ENCODE data around the gene SSR4. TPM values are rescaled to one million over a fixed set of nuclear protein-coding genes. Genes with fewer than 3 reads are reported as not detected.

SSR4 gene
- total and polyA plus RNA-seq, 10 of the 15 experiments (the other 5 are each of a cell fraction or from before 2014, with no cell fraction given) = 151 to 521 (median 310) TPM

DNA sequence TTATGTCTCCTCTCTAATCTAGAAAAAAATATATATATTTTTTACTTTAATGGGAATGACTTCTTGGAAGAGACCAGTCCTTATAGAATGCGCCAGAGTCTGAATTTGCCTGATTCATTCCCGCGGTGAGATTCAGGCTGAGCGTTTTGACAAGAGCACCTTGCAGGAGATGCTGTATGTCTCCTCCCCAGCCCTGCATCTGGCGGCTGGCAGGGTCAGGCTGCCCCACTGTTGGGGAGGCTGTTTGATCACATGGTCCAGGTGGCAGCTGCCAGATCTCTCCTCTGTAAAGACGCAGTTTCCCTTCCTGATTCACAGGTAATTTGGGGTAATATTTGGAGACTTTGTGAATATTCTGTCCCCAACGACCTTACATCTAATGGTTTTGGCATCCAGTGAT, 26.1 kb downstream of the SSR4 start:
- ChIA-PET RAD21 (ENCODE audit: unreplicated experiment) (no interaction called here), POLR2A (no interaction called here), CTCF (no interaction called here), SMC1A (ENCODE audit: uncharacterized antibody, unreplicated experiment) (no interaction called here)
- no peak overlapping the region for H3K27ac ChIP-seq (ENCODE audit: control insufficient read depth, insufficient read depth)
- no peaks in the 10 kb centered on the region for H3K9me3 ChIP-seq (replicated peaks; ENCODE audit: control insufficient read depth, insufficient read depth, low read length)
- intact Hi-C loops (cut with micrococcal nuclease; ENCODE audit: unreplicated experiment) = no loop called here
- WGBS (ENCODE audit: insufficient coverage, insufficient replicate concordance, low lambda C conversion rate, missing lambda C conversion rate) = 57% methylated on average over 7 of the region's 7 CpGs
- H3K79me2 ChIP-seq (ENCODE audit: control insufficient read depth, insufficient read depth, low read length) = no peaks in the 10 kb centered on the region
- no peaks in the 10 kb centered on the region for H3K36me3 ChIP-seq (ENCODE audit: control insufficient read depth in 2 of 2, insufficient read depth in 2 of 2, low read length in 1 of 2)
- H2AFZ ChIP-seq (ENCODE audit: control insufficient read depth, low read depth, low read length) = no peak overlapping the region
- TF ChIP-seq SP1 (IDR thresholded peaks at IDR 0.05; ENCODE audit: low read depth, low read length) (no peak), FOXM1 (IDR thresholded peaks at IDR 0.05; ENCODE audit: low read depth, low read length) (no peak), MYB (IDR thresholded peaks at IDR 0.05; ENCODE audit: borderline replicate concordance, low read depth, low read length) (no peak), TCF7 (IDR thresholded peaks at IDR 0.05; ENCODE audit: borderline replicate concordance) (no peak), STAT1 (conservative IDR thresholded peaks at IDR 0.05) (no peak), RAD21 (IDR thresholded peaks at IDR 0.05; ENCODE audit: insufficient read depth, low read depth, low read length) (no peak)
- TF ChIP-seq, protein P1, sequence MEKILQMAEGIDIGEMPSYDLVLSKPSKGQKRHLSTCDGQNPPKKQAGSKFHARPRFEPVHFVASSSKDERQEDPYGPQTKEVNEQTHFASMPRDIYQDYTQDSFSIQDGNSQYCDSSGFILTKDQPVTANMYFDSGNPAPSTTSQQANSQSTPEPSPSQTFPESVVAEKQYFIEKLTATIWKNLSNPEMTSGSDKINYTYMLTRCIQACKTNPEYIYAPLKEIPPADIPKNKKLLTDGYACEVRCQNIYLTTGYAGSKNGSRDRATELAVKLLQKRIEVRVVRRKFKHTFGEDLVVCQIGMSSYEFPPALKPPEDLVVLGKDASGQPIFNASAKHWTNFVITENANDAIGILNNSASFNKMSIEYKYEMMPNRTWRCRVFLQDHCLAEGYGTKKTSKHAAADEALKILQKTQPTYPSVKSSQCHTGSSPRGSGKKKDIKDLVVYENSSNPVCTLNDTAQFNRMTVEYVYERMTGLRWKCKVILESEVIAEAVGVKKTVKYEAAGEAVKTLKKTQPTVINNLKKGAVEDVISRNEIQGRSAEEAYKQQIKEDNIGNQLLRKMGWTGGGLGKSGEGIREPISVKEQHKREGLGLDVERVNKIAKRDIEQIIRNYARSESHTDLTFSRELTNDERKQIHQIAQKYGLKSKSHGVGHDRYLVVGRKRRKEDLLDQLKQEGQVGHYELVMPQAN (conservative IDR thresholded peaks at IDR 0.05) = no peak
- TF ChIP-seq, protein P2, sequence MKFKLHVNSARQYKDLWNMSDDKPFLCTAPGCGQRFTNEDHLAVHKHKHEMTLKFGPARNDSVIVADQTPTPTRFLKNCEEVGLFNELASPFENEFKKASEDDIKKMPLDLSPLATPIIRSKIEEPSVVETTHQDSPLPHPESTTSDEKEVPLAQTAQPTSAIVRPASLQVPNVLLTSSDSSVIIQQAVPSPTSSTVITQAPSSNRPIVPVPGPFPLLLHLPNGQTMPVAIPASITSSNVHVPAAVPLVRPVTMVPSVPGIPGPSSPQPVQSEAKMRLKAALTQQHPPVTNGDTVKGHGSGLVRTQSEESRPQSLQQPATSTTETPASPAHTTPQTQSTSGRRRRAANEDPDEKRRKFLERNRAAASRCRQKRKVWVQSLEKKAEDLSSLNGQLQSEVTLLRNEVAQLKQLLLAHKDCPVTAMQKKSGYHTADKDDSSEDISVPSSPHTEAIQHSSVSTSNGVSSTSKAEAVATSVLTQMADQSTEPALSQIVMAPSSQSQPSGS (IDR thresholded peaks at IDR 0.05; ENCODE audit: low read length) = no peak
- TF ChIP-seq, protein P3, sequence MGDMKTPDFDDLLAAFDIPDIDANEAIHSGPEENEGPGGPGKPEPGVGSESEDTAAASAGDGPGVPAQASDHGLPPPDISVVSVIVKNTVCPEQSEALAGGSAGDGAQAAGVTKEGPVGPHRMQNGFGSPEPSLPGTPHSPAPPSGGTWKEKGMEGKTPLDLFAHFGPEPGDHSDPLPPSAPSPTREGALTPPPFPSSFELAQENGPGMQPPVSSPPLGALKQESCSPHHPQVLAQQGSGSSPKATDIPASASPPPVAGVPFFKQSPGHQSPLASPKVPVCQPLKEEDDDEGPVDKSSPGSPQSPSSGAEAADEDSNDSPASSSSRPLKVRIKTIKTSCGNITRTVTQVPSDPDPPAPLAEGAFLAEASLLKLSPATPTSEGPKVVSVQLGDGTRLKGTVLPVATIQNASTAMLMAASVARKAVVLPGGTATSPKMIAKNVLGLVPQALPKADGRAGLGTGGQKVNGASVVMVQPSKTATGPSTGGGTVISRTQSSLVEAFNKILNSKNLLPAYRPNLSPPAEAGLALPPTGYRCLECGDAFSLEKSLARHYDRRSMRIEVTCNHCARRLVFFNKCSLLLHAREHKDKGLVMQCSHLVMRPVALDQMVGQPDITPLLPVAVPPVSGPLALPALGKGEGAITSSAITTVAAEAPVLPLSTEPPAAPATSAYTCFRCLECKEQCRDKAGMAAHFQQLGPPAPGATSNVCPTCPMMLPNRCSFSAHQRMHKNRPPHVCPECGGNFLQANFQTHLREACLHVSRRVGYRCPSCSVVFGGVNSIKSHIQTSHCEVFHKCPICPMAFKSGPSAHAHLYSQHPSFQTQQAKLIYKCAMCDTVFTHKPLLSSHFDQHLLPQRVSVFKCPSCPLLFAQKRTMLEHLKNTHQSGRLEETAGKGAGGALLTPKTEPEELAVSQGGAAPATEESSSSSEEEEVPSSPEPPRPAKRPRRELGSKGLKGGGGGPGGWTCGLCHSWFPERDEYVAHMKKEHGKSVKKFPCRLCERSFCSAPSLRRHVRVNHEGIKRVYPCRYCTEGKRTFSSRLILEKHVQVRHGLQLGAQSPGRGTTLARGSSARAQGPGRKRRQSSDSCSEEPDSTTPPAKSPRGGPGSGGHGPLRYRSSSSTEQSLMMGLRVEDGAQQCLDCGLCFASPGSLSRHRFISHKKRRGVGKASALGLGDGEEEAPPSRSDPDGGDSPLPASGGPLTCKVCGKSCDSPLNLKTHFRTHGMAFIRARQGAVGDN (IDR thresholded peaks at IDR 0.05) = no peak
- H3K27me3 ChIP-seq (replicated peaks in 1 of 2; ENCODE audit: control insufficient read depth in 2 of 2, insufficient read depth in 2 of 2, low read length in 1 of 2) = no peaks in the 10 kb centered on the region; a peak in 2 of 4 replicates
- FAIRE-seq (no peak), DNase-seq (ENCODE audit: low read depth, low spot score) (no peak), ATAC-seq (no peak)
- H3K4me2 ChIP-seq (ENCODE audit: control insufficient read depth, insufficient read depth) = no peak overlapping the region
- in situ Hi-C loops (cut with MboI) = loop anchor here (25.0 kb wide), 1 partner anchor 633 kb away; the partner anchor contains the start of gene MAGEA1
- H3K4me3 ChIP-seq = no peak overlapping the region
- BruUV-seq (replicated peaks) = no TSS peak
- no peaks in the 10 kb centered on the region for H4K20me1 ChIP-seq (ENCODE audit: control insufficient read depth, insufficient read depth)
- no peak overlapping the region for H3K9ac ChIP-seq (ENCODE audit: control insufficient read depth, insufficient read depth, low read length)
- H3K4me1 ChIP-seq (ENCODE audit: control insufficient read depth, insufficient read depth, low read length) = no peaks in the 10 kb centered on the region

Measured in GM12878 (cell line).